ENCODE results near the gene ENPP7. TPM values are rescaled to one million over a fixed set of nuclear protein-coding genes. Genes with fewer than 3 reads are reported as not detected.
"Not testable (repeated sequence)": the region's sequence is repeated elsewhere in the genome, so short reads cannot be mapped to it uniquely, and the experiment has no call there.

The ENPP7 gene
- total RNA-seq, 1 experiment from 2014 or later, result not detected

- Histone ChIP-seq H4K20me1 (ENCODE audit: insufficient read depth, low read depth, low read length) (no peaks in the 10 kb centered on the region), H3K9ac (ENCODE audit: low read length) (no peak overlapping the region), H3K27ac (ENCODE audit: low read length) (no peak overlapping the region), H3K79me2 (ENCODE audit: low read length) (no peaks in the 10 kb centered on the region), H3K4me3 (ENCODE audit: low read length) (no peak overlapping the region), H3K4me1 (ENCODE audit: low read length) (no peaks in the 10 kb centered on the region), H3K9me2 (replicated peaks; ENCODE audit: insufficient read depth, low read length) (no peaks in the 10 kb centered on the region), H3K9me3 (ENCODE audit: low read length) (no peaks in the 10 kb centered on the region), H3K27me3 (ENCODE audit: low read length) (no peaks in the 10 kb centered on the region), H3K36me3 (ENCODE audit: insufficient read depth, low read length) (no peaks in the 10 kb centered on the region), H2AFZ (ENCODE audit: low read length) (no peak overlapping the region), H3K4me2 (ENCODE audit: low read depth, low read length, poor library complexity, severe bottlenecking) (no peak overlapping the region)
- DNase-seq, result no peak
Observed at GRCh38 chr17:79769570-79770506, 39.1 kb downstream of the ENPP7 start.

- DNase-seq, result no peak
- Histone ChIP-seq H3K4me1 (ENCODE audit: low read length) (no peaks in the 10 kb centered on the region), H3K36me3 (ENCODE audit: insufficient read depth, low read length) (no peaks in the 10 kb centered on the region), H3K27me3 (ENCODE audit: low read length) (no peaks in the 10 kb centered on the region), H3K79me2 (ENCODE audit: low read length) (no peaks in the 10 kb centered on the region), H3K4me2 (ENCODE audit: low read depth, low read length, poor library complexity, severe bottlenecking) (no peak overlapping the region), H3K9ac (ENCODE audit: low read length) (no peak overlapping the region), H2AFZ (ENCODE audit: low read length) (no peak overlapping the region), H3K27ac (ENCODE audit: low read length) (no peak overlapping the region), H4K20me1 (ENCODE audit: insufficient read depth, low read depth, low read length) (no peaks in the 10 kb centered on the region), H3K9me2 (replicated peaks; ENCODE audit: insufficient read depth, low read length) (no peaks in the 10 kb centered on the region), H3K4me3 (ENCODE audit: low read length) (no peak overlapping the region), H3K9me3 (ENCODE audit: low read length) (no peaks in the 10 kb centered on the region)
Observed at GRCh38 chr17:79771276-79771675, 40.5 kb downstream of the ENPP7 start.

GRCh38 chr17:79772726-79773125 lies 42.0 kb downstream of the ENPP7 start:
- not testable (repeated sequence) for H3K4me3 ChIP-seq (ENCODE audit: low read length); H3K9ac ChIP-seq (ENCODE audit: low read length); H3K4me1 ChIP-seq (ENCODE audit: low read length); H3K79me2 ChIP-seq (ENCODE audit: low read length); H3K9me3 ChIP-seq (ENCODE audit: low read length); H4K20me1 ChIP-seq (ENCODE audit: insufficient read depth, low read depth, low read length); H3K36me3 ChIP-seq (ENCODE audit: insufficient read depth, low read length); H3K27me3 ChIP-seq (ENCODE audit: low read length); H3K9me2 ChIP-seq (replicated peaks; ENCODE audit: insufficient read depth, low read length); DNase-seq; H3K4me2 ChIP-seq (ENCODE audit: low read depth, low read length, poor library complexity, severe bottlenecking); H3K27ac ChIP-seq (ENCODE audit: low read length); H2AFZ ChIP-seq (ENCODE audit: low read length)

GRCh38 chr17:79774561-79774975 lies 43.8 kb downstream of the ENPP7 start:
- H3K4me2 ChIP-seq (ENCODE audit: low read depth, low read length, poor library complexity, severe bottlenecking), result no peak overlapping the region

GRCh38 chr17:79775632-79776031 lies 44.9 kb downstream of the ENPP7 start:
- no peaks in the 10 kb centered on the region for H3K9me2 ChIP-seq (replicated peaks; ENCODE audit: insufficient read depth, low read length)
- H3K4me3 ChIP-seq (ENCODE audit: low read length), result no peak overlapping the region
- no peak for DNase-seq
- H3K9ac ChIP-seq (ENCODE audit: low read length), result no peak overlapping the region
- H3K79me2 ChIP-seq (ENCODE audit: low read length), result no peaks in the 10 kb centered on the region
- H3K36me3 ChIP-seq (ENCODE audit: insufficient read depth, low read length), result no peaks in the 10 kb centered on the region
- no peaks in the 10 kb centered on the region for H3K9me3 ChIP-seq (ENCODE audit: low read length)
- H4K20me1 ChIP-seq (ENCODE audit: insufficient read depth, low read depth, low read length), result peaks cover 10% of the 10 kb centered on the region
- H3K4me2 ChIP-seq (ENCODE audit: low read depth, low read length, poor library complexity, severe bottlenecking), result no peak overlapping the region
- no peak overlapping the region for H2AFZ ChIP-seq (ENCODE audit: low read length)
- H3K4me1 ChIP-seq (ENCODE audit: low read length), result peaks cover 14% of the 10 kb centered on the region
- H3K27ac ChIP-seq (ENCODE audit: low read length), result no peak overlapping the region
- H3K27me3 ChIP-seq (ENCODE audit: low read length), result no peaks in the 10 kb centered on the region

More at GRCh38 chr17:79774561-79774975, 43.8 kb downstream of the ENPP7 start:
- H4K20me1 ChIP-seq (ENCODE audit: insufficient read depth, low read depth, low read length), result peaks cover 8% of the 10 kb centered on the region
- H3K9me2 ChIP-seq (replicated peaks; ENCODE audit: insufficient read depth, low read length), result no peaks in the 10 kb centered on the region
- no peaks in the 10 kb centered on the region for H3K79me2 ChIP-seq (ENCODE audit: low read length)
- no peak overlapping the region for H3K9ac ChIP-seq (ENCODE audit: low read length)
- no peak for DNase-seq
- H3K4me3 ChIP-seq (ENCODE audit: low read length), result no peak overlapping the region
- no peaks in the 10 kb centered on the region for H3K36me3 ChIP-seq (ENCODE audit: insufficient read depth, low read length)
- H3K9me3 ChIP-seq (ENCODE audit: low read length), result no peaks in the 10 kb centered on the region
- H3K27me3 ChIP-seq (ENCODE audit: low read length), result no peaks in the 10 kb centered on the region
- no peak overlapping the region for H3K27ac ChIP-seq (ENCODE audit: low read length)
- no peak overlapping the region for H2AFZ ChIP-seq (ENCODE audit: low read length)
- peaks cover 14% of the 10 kb centered on the region for H3K4me1 ChIP-seq (ENCODE audit: low read length)

GRCh38 chr17:79776376-79777119 lies 45.8 kb downstream of the ENPP7 start:
- no peak for DNase-seq
- H3K9ac ChIP-seq (ENCODE audit: low read length), result no peak overlapping the region
- no peak overlapping the region for H3K4me3 ChIP-seq (ENCODE audit: low read length)
- no peak overlapping the region for H3K27ac ChIP-seq (ENCODE audit: low read length)
- H3K4me2 ChIP-seq (ENCODE audit: low read depth, low read length, poor library complexity, severe bottlenecking), result no peak overlapping the region
- no peaks in the 10 kb centered on the region for H3K36me3 ChIP-seq (ENCODE audit: insufficient read depth, low read length)
- H3K27me3 ChIP-seq (ENCODE audit: low read length), result no peaks in the 10 kb centered on the region
- H3K9me3 ChIP-seq (ENCODE audit: low read length), result no peaks in the 10 kb centered on the region
- H3K9me2 ChIP-seq (replicated peaks; ENCODE audit: insufficient read depth, low read length), result no peaks in the 10 kb centered on the region
- peaks cover 10% of the 10 kb centered on the region for H4K20me1 ChIP-seq (ENCODE audit: insufficient read depth, low read depth, low read length)
- no peaks in the 10 kb centered on the region for H3K79me2 ChIP-seq (ENCODE audit: low read length)
- peaks cover 14% of the 10 kb centered on the region for H3K4me1 ChIP-seq (ENCODE audit: low read length)
- H2AFZ ChIP-seq (ENCODE audit: low read length), result no peak overlapping the region

- Histone ChIP-seq H3K36me3 (ENCODE audit: insufficient read depth, low read length) (no peaks in the 10 kb centered on the region), H3K9me2 (replicated peaks; ENCODE audit: insufficient read depth, low read length) (no peaks in the 10 kb centered on the region), H3K9me3 (ENCODE audit: low read length) (no peaks in the 10 kb centered on the region), H3K9ac (ENCODE audit: low read length) (peak overlapping the region; percentile 72), H3K27ac (ENCODE audit: low read length) (no peak overlapping the region), H2AFZ (ENCODE audit: low read length) (peak overlapping the region; percentile 84; the same call in 1 of the 2 replicates), H3K4me1 (ENCODE audit: low read length) (peaks cover 14% of the 10 kb centered on the region), H3K27me3 (ENCODE audit: low read length) (no peaks in the 10 kb centered on the region), H3K79me2 (ENCODE audit: low read length) (no peaks in the 10 kb centered on the region), H3K4me2 (ENCODE audit: low read depth, low read length, poor library complexity, severe bottlenecking) (peak overlapping the region; percentile 99), H4K20me1 (ENCODE audit: insufficient read depth, low read depth, low read length) (peaks cover 10% of the 10 kb centered on the region), H3K4me3 (ENCODE audit: low read length) (peak overlapping the region; percentile 70)
- DNase-seq, result peak; percentile 75
Observed at GRCh38 chr17:79777120-79777893, 46.6 kb downstream of the ENPP7 start.

Measured in Karpas-422 (cell line).